HepG2 (cell line): ENCODE results near the gene SCYGR6. TPM values are rescaled to one million over a fixed set of nuclear protein-coding genes. Genes with fewer than 3 reads are reported as not detected.

Experiments
- ATAC-seq: fragments of 200-7000 bp; cut with Tn5 transposase; 3 replicates; pipeline ENCODE4 v1.9.1; 2020; ENCODE audit warnings: mild to moderate bottlenecking, moderate library complexity
- Bru-seq: library from RNA; stranded (reverse); fragments of 400-500 nt; gene quantifications from one replicate; lab custom pipeline; 2021; lab: Mats Ljungman, UMichigan
- BruChase-seq, 2 experiments: library from RNA; stranded (reverse); fragments of 400-500 nt; gene quantifications; one replicate each; lab custom pipeline; 2021; lab: Mats Ljungman, UMichigan
- BruUV-seq: library from RNA; stranded (reverse); fragments of 400-500 nt; replicated peaks from 2 replicates; lab custom pipeline; 2021; lab: Mats Ljungman, UMichigan
- CTCF ChIA-PET: fragments of 300-600 bp; formaldehyde crosslinking; extraction: SDS; loops from one replicate; lab custom pipeline; 2021; ENCODE audit warnings: low total read pairs, inconsistent platforms, low intra/inter-chr PET ratio; lab: Yijun Ruan, JAX
- POLR2A ChIA-PET: fragments of 350-600 bp; sonication (Branson Sonifier 250); formaldehyde crosslinking; loops from one replicate; lab custom pipeline; 2020; ENCODE audit warnings: antibody characterized with exemption, inconsistent platforms; lab: Yijun Ruan, JAX
- DNase-seq: peaks from one replicate; pipeline ENCODE4 v3.0.0-alpha.2; 2015; ENCODE audit warnings: low spot score
- FAIRE-seq: peaks from 3 replicates; lab custom pipeline; 2011; peaks lifted over from hg19 to GRCh38; lab: Jason Lieb, UNC
- H2AFZ ChIP-seq: one replicate; pipeline ENCODE4 v1.6.1; 2011; ENCODE audit warnings: low read length, inconsistent platforms
- H3K27ac ChIP-seq: fragments of 300-600 bp; 3 replicates; pipeline ENCODE4 v1.8.0; 2011; ENCODE audit warnings: mixed run types, mild to moderate bottlenecking, mixed read lengths, low read length, inconsistent platforms; ENCODE audit not compliant: insufficient read depth; ENCODE audit errors: extremely low read length
- H3K27me3 ChIP-seq, 2 experiments: fragments of 200-600 bp in 1 of 2; 2 replicates in 1 of 2; 3 replicates in 1 of 2; pipeline versions ENCODE4 v1.6.0 to v1.8.0; 2011; ENCODE audit warnings: low read length in 2 of 2, mild to moderate bottlenecking in 2 of 2, moderate library complexity in 2 of 2, inconsistent platforms in 1 of 2; ENCODE audit not compliant: insufficient read depth in 2 of 2, control insufficient read depth in 1 of 2
- H3K36me3 ChIP-seq, 2 experiments: fragments of 200-600 bp in 1 of 2; replicated peaks in 1 of 2; 2 replicates in 1 of 2; 3 replicates in 1 of 2; pipeline versions ENCODE4 v1.5.1 to v1.8.0; 2011; ENCODE audit warnings: low read length in 2 of 2, inconsistent platforms in 1 of 2; ENCODE audit not compliant: insufficient read depth in 2 of 2, control insufficient read depth in 1 of 2
- H3K4me1 ChIP-seq: 2 replicates; pipeline ENCODE4 v1.5.1; 2012; ENCODE audit warnings: low read length, inconsistent platforms; ENCODE audit not compliant: insufficient read depth
- H3K4me2 ChIP-seq: 2 replicates; pipeline ENCODE4 v1.6.0; 2011; ENCODE audit warnings: low read depth, low read length, inconsistent platforms
- H3K4me3 ChIP-seq, 3 experiments: fragments of 200-600 bp in 1 of 3; sonication (generic), shearing (Covaris generic) in 1 of 3; replicated peaks in 1 of 3; 2 replicates each; pipeline ENCODE4 v1.5.1; 2011 to 2016; ENCODE audit warnings: low read length in 3 of 3, inconsistent platforms in 2 of 3, low read depth in 2 of 3, mild to moderate bottlenecking in 2 of 3, control low read depth in 1 of 3, mixed read lengths in 1 of 3; ENCODE audit not compliant: insufficient read depth in 1 of 3
- H3K79me2 ChIP-seq: one replicate; pipeline ENCODE4 v1.6.1; 2011; ENCODE audit warnings: low read length, inconsistent platforms; ENCODE audit not compliant: insufficient read depth
- H3K9ac ChIP-seq: 2 replicates; pipeline ENCODE4 v1.6.0; 2011; ENCODE audit warnings: mild to moderate bottlenecking, low read depth, low read length, inconsistent platforms; ENCODE audit not compliant: insufficient read depth
- H3K9me3 ChIP-seq: 2 replicates; pipeline ENCODE4 v1.5.1; 2012; ENCODE audit warnings: mild to moderate bottlenecking, low read length
- H4K20me1 ChIP-seq: 2 replicates; pipeline ENCODE4 v1.6.0; 2011; ENCODE audit warnings: inconsistent platforms, mild to moderate bottlenecking, low read length, moderate library complexity; ENCODE audit not compliant: insufficient read depth
- MIER2 ChIP-seq: IDR thresholded peaks from 2 replicates; pipeline ENCODE4 v1.6.1; 2016; ENCODE audit warnings: missing biosample characterization, missing genetic modification reagents
- ZNF280B ChIP-seq: sonication (generic); formaldehyde crosslinking; IDR thresholded peaks from 2 replicates; pipeline ENCODE4 v1.5.0; 2020; ENCODE audit warnings: missing genetic modification reagents, mild to moderate bottlenecking, borderline replicate concordance
- WGBS: methylation state at CpG from one replicate; pipeline ENCODE4 v1.1.6; 2017; ENCODE audit warnings: low lambda C conversion rate; 5-methylcytosine and 5-hydroxymethylcytosine counted together
- in situ Hi-C: cut with HindIII; loops from 2 replicates; pipeline ENCODE4 v1.10.0; 2017; ENCODE audit warnings: low pct_unique_long_range_greater_than_20kb; ENCODE audit not compliant: extremely low pct_ligation_motif_present
- intact Hi-C: fragments of 100-400 bp; cut with micrococcal nuclease; formaldehyde crosslinking; loops from one replicate; pipeline ENCODE4 v1.10.0; 2022; ENCODE audit not compliant: unreplicated experiment
- long read RNA-seq, 2 experiments: library from RNA in 1 of 2; library from polyadenylated mRNA in 1 of 2; stranded (forward) in 1 of 2; unstranded in 1 of 2; transcript quantifications; one replicate each; pipeline ENCODE4 v2.0.0, GENCODE V29; 2019 to 2022
- polyA minus RNA-seq, 3 experiments: library from RNA; depleted of rRNA, polyadenylated mRNA; stranded (reverse); fragments of >200 nt; gene quantifications; 2 replicates each; pipeline ENCODE4 v1.2.3, GENCODE V29; 2011; ENCODE audit warnings: low replicate concordance in 1 of 3
- polyA plus RNA-seq, 8 experiments: library from polyadenylated mRNA; depleted of rRNA in 3 of 8; stranded (reverse) in 7 of 8; unstranded in 1 of 8; fragments of >200 nt; fragmentation: Illumina TruSeq in 4 of 8; extraction: Trizol in 4 of 8; gene quantifications; 2 replicates each; pipeline versions ENCODE4 v1.2.1 to v1.2.3, GENCODE V29; 2011 to 2016; ENCODE audit warnings: low read depth in 4 of 8, missing spikeins in 1 of 8, mixed read lengths in 1 of 8; ENCODE audit not compliant: insufficient read depth in 1 of 8
- total RNA-seq, 5 experiments: library from RNA; depleted of rRNA; stranded (reverse); fragments of >200 nt; fragmentation: Illumina TruSeq; extraction: Trizol; gene quantifications; 2 replicates each; pipeline ENCODE4 v1.2.3, GENCODE V29; 2016; ENCODE audit warnings: low read depth in 1 of 5

Gene SCYGR6, protein sequence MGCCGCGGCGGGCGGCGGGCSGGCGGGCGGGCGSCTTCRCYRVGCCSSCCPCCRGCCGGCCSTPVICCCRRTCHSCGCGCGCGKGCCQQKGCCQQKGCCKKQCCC
- not detected in 2 replicates for total RNA-seq (2016; rRNA removed; fragmentation: Illumina TruSeq; extraction: Trizol)
- total RNA-seq (2016; cell fraction: cytosol; rRNA removed; fragmentation: Illumina TruSeq; extraction: Trizol; ENCODE audit: low read depth), result not detected in 2 replicates
- total RNA-seq (2016; cell fraction: insoluble cytoplasmic fraction; rRNA removed; fragmentation: Illumina TruSeq; extraction: Trizol), result not detected in 2 replicates
- total RNA-seq (2016; cell fraction: membrane; rRNA removed; fragmentation: Illumina TruSeq; extraction: Trizol), result not detected in 2 replicates
- total RNA-seq (2016; cell fraction: nucleus; rRNA removed; fragmentation: Illumina TruSeq; extraction: Trizol), result not detected in 2 replicates
- not detected in 2 replicates for polyA plus RNA-seq (2011; rRNA removed)
- polyA plus RNA-seq (2011; cell fraction: cytosol; rRNA removed), result not detected in 2 replicates
- not detected in 2 replicates for polyA plus RNA-seq (2011; cell fraction: nucleus; rRNA removed)
- not detected in 2 replicates for polyA plus RNA-seq (2012)
- not detected in 2 replicates for polyA plus RNA-seq (2016; cell fraction: cytosol; fragmentation: Illumina TruSeq; extraction: Trizol; ENCODE audit: low read depth)
- not detected in 2 replicates for polyA plus RNA-seq (2016; cell fraction: insoluble cytoplasmic fraction; fragmentation: Illumina TruSeq; extraction: Trizol; ENCODE audit: low read depth)
- polyA plus RNA-seq (2016; cell fraction: membrane; fragmentation: Illumina TruSeq; extraction: Trizol; ENCODE audit: low read depth), result not detected in 2 replicates
- not detected in 2 replicates for polyA plus RNA-seq (2016; cell fraction: nucleus; fragmentation: Illumina TruSeq; extraction: Trizol; ENCODE audit: insufficient read depth, low read depth)
- not detected in 2 replicates for polyA minus RNA-seq (2011; rRNA and poly(A)+ RNA removed; ENCODE audit: low replicate concordance)
- polyA minus RNA-seq (2011; cell fraction: cytosol; rRNA and poly(A)+ RNA removed), result not detected in 2 replicates
- polyA minus RNA-seq (2011; cell fraction: nucleus; rRNA and poly(A)+ RNA removed), result not detected in 2 replicates
- not detected for Bru-seq, nascent RNA
- BruChase-seq, experiment 1, labeled RNA remaining after a 6-hour chase, result not detected
- BruChase-seq, experiment 2, labeled RNA remaining after a 2-hour chase, result not detected
- long read RNA-seq, experiment 1, result 0 reads
- long read RNA-seq, experiment 2, result 0 reads

DNA sequence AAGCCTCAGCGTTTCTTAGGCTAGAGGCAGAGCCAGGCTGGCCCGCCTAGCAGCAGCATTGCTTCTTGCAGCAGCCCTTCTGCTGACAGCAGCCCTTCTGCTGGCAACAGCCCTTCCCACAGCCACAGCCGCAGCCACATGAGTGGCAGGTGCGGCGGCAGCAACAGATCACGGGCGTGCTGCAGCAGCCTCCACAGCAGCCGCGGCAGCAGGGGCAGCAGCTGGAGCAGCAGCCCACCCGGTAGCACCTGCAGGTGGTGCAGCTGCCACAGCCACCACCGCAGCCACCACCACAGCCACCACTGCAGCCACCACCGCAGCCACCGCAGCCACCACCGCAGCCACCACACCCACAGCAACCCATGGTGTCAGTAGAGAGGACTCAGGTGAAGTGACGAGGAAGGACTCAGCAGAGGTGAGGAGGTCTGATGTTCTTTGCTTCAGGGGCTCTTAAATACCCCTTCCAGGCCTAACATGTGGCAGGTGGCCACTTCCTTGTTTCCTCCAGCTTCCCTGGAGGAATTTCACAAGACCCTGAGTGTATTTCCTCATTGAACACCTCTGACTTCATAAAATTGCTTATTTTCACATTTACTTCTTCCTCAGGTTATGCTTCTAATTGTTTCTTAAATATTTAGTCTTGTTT, at the start of gene SCYGR6:
TSS of gene SCYGR6 (minus strand) at position 364 of the 646 bp plus-strand sequence. CDS start at position 364, 0 bp downstream.
- H3K4me1 ChIP-seq, result peaks cover 24% of the 10 kb centered on the region

More for the DNA sequence above, at the start of gene SCYGR6:
- intact Hi-C loops, result no loop called here
- H4K20me1 ChIP-seq, result no peaks in the 10 kb centered on the region
- H3K27ac ChIP-seq, result no peak within 1 kb of the TSS
- DNase-seq (no peak), FAIRE-seq (no peak), ATAC-seq (no peak)
- no TSS peak for BruUV-seq
- in situ Hi-C loops, result no loop called here
- no peaks in the 10 kb centered on the region for H3K36me3 ChIP-seq
- H3K4me2 ChIP-seq, result no peak within 1 kb of the TSS
- POLR2A ChIA-PET, result no interaction called here
- H3K9ac ChIP-seq, result no peak within 1 kb of the TSS
- CTCF ChIA-PET, result no interaction called here
- no peak within 1 kb of the TSS for H3K4me3 ChIP-seq
- 66% methylated on average over 6 of the region's 15 CpGs for WGBS
- no peak within 1 kb of the TSS for H2AFZ ChIP-seq
- TF ChIP-seq MIER2, result no peak
- TF ChIP-seq ZNF280B (CRISPR knock-in tag), result 0 out of 2 replicates have a peak, but pooled peaks have one; percentile 32
- H3K9me3 ChIP-seq, result no peaks in the 10 kb centered on the region
- no peaks in the 10 kb centered on the region for H3K79me2 ChIP-seq
- H3K27me3 ChIP-seq, result no peaks in the 10 kb centered on the region
